Stimulated activated CD8-positive, alpha-beta memory T cell treated with anti-CD3 and anti-CD28 coated beads, Interleukin-4, amount 100 ng/mL, for 48 hours (primary cell): Measurements from ENCODE around the gene GRIK2.

ENCODE experiments used
- DNase-seq: peaks from one replicate; pipeline ENCODE4 v3.0.0-alpha.2; 2020

Gene GRIK2

GRCh38 chr6:101816716-101817115, 423.2 kb downstream of the GRIK2 start:
- DNase-seq = no peak

- no peak for DNase-seq
Measured at GRCh38 chr6:101818051-101818450, 424.5 kb downstream of the GRIK2 start.

DNA sequence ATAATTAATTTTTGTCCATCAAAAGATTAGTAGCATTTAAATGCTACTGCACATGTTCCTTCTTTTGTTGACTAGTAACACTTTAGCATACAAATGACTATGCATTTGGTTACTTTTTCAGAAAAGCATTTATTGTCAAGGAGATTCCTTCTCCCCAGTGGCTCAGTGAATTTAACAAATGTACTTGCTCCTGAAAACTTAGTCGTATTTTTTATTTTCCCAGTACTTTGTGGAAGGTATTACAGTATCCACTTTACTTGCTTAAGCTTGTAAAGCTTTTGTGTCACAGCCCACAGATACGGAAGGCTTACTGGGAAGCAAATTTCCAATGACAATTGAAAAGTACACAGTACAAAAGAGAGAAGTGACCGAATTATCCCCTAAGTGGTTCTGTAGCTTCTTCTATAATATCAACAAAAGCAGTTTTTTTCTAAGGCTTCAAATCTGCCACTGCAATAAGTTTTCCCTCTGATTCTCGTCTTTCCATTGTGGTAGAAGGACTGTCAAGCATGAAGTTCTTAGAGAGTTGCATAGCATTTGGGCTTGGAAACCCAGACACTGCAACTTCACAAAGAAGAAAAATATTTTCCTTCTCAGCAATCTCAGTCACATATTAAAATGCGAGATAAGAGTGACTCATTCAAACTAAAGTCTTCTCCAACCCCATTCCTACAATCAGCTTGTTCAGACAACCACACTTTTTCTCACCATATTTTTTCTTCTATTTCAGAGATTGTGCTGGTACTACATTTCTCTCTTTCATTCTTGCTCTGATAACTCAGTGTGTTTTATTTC, 431.2 kb downstream of the GRIK2 start:
- DNase-seq = no peak

GRCh38 chr6:101826269-101826668, 432.8 kb downstream of the GRIK2 start:
- DNase-seq = no peak

- DNase-seq = no peak
Measured at GRCh38 chr6:101826678-101827077, 433.2 kb downstream of the GRIK2 start.

GRCh38 chr6:101830501-101831031, 437.1 kb downstream of the GRIK2 start:
- no peak for DNase-seq

DNA sequence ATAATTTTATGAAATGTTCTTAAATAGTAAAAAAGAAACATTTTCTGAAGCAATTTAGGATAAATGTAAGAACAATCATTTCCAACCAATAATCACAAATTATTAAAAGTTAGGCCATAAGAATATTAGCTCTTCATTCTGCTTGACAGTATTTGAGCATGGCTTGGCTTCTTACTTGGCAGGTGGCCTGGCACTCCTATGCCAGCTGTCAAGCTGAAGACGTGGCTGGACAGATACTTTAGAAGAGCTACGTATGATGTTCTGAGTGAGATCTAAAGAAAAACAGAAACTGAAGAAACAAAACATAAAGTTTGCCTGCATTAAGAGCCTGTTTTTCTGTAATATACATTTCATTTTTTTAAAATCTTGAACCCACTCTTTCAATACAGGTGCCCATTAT, 438.9 kb downstream of the GRIK2 start:
- no peak for DNase-seq

DNA sequence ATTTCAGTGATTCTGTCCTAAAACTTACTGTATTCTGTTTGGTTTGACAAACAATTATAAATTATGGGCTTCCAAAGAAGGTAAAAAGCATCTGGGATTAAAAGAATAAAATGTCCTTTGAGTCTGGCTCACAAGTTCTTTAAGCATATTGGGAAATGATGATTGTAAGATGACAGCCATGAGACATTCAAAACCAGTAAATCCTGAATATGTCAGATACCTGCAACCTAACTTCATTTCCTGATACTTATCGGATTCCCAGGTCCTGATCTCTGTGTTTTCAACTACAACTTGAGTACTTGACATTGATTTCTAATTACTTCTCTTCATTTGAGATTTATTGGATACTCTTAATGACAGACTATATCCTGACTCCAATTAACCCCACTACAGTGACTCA, 446.6 kb downstream of the GRIK2 start:
- DNase-seq = no peak

- DNase-seq = no peak
Measured at GRCh38 chr6:101845172-101845571, 451.7 kb downstream of the GRIK2 start.

DNA sequence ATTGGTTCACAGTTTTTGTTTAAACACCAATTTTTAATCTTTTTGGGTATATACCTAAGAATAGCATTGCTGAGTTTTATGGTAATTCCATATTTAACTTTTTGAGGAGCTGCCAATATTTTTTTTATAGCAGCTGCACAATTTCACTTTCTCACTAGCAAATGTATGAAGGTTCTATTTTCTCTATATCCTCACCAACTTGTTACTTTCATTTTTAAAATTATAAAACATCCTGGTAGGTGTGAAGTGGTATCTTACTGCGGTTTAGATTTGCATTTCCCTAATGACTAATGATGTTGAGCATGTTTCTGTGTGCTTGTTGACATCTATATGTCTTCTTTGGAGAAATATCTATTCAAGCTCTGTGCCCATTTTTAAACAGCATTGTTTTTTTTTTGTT, 452.1 kb downstream of the GRIK2 start:
- no peak for DNase-seq

DNA sequence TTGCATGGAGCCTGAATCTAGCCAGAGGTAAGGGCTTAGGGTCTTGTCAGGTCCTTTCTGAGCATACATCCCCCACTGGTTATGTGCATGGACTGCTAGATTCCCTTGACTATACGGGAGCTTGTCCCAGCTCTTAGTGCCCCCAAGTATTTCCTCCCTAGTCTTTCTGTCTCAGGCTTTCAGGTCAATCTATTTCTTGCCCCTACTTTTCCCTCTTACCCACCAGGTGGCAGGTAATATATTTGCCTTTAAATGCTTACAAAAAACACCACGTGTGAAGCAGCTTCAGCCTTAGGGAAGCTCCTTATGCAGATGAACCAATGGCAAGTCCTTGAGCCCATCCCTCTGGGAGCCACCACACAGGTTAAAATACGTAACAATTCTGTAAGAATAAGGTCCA, 454.2 kb downstream of the GRIK2 start:
- DNase-seq = no peak

DNA sequence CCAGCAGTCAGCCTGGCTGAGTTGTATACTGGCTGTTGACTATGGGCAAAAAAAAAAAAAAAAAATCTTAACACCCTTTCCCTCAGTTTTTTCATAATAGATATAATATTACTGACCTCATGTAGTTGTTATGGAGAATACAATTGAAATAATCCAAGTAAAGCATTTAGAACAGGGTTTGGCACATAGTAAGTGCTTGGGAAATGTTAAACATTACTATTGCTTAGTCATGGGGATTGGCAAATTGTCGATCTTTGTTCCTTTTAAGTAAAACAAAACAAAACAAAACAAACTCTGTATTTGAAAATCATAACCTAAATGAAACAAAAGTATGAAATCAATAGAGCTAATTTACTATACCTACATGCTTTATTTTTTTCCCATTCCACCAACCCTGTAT, 458.4 kb downstream of the GRIK2 start:
- DNase-seq = no peak

- no peak for DNase-seq
Measured at GRCh38 chr6:101853231-101854085, 459.9 kb downstream of the GRIK2 start.

DNA sequence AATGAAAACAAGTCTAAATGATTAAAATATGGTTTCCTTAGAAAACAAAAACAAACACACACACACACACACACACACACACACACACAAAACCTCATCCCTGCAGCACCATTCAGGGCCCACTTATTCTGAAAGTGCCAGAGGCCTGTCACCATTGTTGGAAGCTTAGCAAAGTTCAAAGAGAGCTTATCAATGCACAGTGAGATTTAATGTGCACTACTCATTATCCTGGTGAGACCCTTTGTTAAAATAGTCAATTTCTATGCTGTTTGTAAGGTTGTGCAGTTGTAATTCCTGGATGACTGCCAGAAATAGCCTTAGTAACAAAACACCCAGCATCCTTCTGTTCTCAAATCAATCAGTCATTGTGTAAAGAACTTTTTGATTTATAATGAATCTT, 482.9 kb downstream of the GRIK2 start:
- DNase-seq = no peak

GRCh38 chr6:101878554-101879276, 485.2 kb downstream of the GRIK2 start:
- no peak for DNase-seq

DNA sequence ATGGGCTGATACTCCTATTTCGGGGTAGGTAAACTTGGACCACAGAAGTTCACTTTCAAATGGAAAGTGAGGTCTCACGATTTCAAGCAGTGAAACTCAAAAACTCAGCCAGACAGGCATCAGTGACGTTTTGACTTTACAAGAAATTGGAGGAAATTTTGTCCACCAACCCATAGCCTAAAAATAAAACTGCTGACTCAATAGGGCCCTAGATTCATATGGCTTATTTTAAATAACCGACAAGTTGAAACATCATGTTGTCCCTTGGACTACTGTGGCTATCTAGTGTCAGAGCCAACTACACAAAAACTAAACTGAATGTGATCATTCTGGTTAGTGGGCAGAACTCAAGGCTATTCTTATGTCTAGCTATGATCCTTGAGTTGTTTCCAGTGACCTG, 486.3 kb downstream of the GRIK2 start:
- no peak for DNase-seq

DNA sequence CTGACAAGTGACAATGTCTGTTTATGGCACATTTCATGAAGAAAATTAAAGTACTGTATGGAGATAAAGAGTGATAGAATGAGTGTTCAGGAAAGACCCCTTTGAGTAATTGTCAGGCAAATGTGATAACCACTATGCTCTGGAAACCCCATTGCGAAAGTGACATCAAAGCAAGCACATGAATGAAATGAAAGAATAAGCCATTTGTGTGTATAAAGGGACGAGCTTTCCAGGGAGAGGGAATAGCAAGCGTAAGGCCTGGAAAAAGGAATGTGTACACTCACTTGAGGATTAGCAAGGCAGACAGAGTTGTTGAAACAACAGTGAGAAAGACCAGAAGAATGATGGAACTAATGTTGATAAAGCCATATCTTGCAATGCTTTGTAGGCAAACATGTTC, 490.0 kb downstream of the GRIK2 start:
- DNase-seq = no peak

- DNase-seq = no peak
Measured at GRCh38 chr6:101887532-101887931, 494.0 kb downstream of the GRIK2 start.

- DNase-seq = no peak
Measured at GRCh38 chr6:101907356-101908217, 514.1 kb downstream of the GRIK2 start.

DNA sequence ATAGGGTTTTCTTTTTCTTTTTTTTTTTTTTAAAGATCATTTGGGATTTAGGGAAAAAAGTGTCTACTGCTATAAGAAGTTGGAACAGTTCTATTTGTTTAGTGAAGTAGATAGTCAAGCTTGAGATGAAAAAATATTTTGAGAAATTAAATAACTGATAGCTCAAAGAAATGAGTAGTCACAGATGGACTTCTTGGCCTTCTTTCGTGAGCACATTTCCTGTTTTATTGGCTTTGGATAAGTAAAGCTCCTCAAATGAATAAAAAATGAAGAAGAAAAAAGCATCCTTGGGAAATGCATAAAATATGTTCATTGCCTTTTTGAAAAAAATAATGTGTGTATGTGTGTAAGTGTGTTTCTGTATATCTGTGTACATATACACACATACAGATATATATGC, 515.9 kb downstream of the GRIK2 start:
- DNase-seq = no peak

DNA sequence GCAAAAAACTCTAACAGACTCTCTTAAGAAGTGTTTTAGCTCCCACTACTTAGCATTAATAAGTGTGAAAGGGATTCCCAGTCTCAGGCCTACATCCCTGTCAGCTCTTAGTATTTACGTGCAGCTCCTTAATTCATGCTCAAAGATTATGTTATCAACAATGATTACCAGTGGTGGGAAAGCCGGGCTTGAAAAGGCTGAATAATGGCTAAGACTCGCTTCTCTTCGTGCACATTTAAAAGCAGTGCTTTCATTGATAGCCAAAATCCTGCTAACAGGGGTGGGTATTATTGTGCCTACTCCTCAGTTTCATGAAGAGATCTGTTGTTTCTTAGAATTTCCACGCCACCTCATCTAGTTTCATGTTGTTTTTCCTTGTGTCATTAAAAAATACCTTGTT, 518.8 kb downstream of the GRIK2 start:
- DNase-seq = no peak

DNA sequence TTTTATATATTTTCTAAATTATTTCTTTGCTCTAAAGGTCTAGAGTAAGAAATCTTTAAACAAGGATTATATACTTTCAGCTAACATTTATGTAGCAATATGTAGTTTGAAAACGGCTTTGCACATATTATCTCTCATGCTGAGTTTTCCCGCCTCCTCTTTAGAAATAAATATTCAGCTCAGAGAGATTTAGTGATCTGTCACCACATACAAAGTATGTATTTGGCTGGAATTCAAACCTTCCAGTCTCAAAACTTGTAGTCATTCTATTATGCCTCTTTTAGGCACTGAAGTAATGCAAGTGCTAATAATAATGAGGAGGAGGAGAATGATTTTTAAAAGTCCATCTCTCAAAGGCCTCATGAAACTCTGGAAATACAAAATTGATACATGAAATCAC, 525.0 kb downstream of the GRIK2 start:
- DNase-seq = no peak
